GM19099 (cell line): ENCODE measurements around the gene PLEKHA7.

Experiments used
- POLR2A ChIP-seq: IDR thresholded peaks from 3 replicates; pipeline ENCODE4 v1.6.1; 2011; ENCODE audit warnings: low read depth; ENCODE audit not compliant: insufficient read length; ENCODE audit errors: extremely low read depth

The PLEKHA7 gene

GRCh38 chr11:16890442-16890841, 123.8 kb downstream of the PLEKHA7 start:
- TF ChIP-seq POLR2A, result no peak

GRCh38 chr11:16889905-16890304, 124.3 kb downstream of the PLEKHA7 start:
- no peak for TF ChIP-seq POLR2A

GRCh38 chr11:16883174-16883573, 131.0 kb downstream of the PLEKHA7 start:
- no peak for TF ChIP-seq POLR2A

GRCh38 chr11:16881766-16882165, 132.4 kb downstream of the PLEKHA7 start:
- no peak for TF ChIP-seq POLR2A

- no peak for TF ChIP-seq POLR2A
Measured at GRCh38 chr11:16881074-16881709, 133.0 kb downstream of the PLEKHA7 start.

- TF ChIP-seq POLR2A, result no peak
Measured at GRCh38 chr11:16880184-16880801, 133.9 kb downstream of the PLEKHA7 start.

- no peak for TF ChIP-seq POLR2A
Measured at GRCh38 chr11:16879690-16880089, 134.5 kb downstream of the PLEKHA7 start.

GRCh38 chr11:16876837-16877236, 137.4 kb downstream of the PLEKHA7 start:
- TF ChIP-seq POLR2A, result no peak

GRCh38 chr11:16876053-16876752, 138.0 kb downstream of the PLEKHA7 start:
- TF ChIP-seq POLR2A, result no peak

- no peak for TF ChIP-seq POLR2A
Measured at GRCh38 chr11:16874275-16874975, 139.8 kb downstream of the PLEKHA7 start.

GRCh38 chr11:16873289-16873688, 140.9 kb downstream of the PLEKHA7 start:
- TF ChIP-seq POLR2A, result no peak

- TF ChIP-seq POLR2A, result no peak
Measured at GRCh38 chr11:16871368-16871767, 142.8 kb downstream of the PLEKHA7 start.

GRCh38 chr11:16867097-16867496, 147.1 kb downstream of the PLEKHA7 start:
- TF ChIP-seq POLR2A, result no peak

- TF ChIP-seq POLR2A, result no peak
Measured at GRCh38 chr11:16863389-16863788, 150.8 kb downstream of the PLEKHA7 start.

GRCh38 chr11:16862726-16863125, 151.5 kb downstream of the PLEKHA7 start:
- no peak for TF ChIP-seq POLR2A
